COR-L47 (cell line): ENCODE measurements around the gene SMARCC2.

Experiments used
- DNase-seq: peaks from one replicate; lab custom pipeline; 2025; lab: John Stamatoyannopoulos, UW

SMARCC2 gene

DNA sequence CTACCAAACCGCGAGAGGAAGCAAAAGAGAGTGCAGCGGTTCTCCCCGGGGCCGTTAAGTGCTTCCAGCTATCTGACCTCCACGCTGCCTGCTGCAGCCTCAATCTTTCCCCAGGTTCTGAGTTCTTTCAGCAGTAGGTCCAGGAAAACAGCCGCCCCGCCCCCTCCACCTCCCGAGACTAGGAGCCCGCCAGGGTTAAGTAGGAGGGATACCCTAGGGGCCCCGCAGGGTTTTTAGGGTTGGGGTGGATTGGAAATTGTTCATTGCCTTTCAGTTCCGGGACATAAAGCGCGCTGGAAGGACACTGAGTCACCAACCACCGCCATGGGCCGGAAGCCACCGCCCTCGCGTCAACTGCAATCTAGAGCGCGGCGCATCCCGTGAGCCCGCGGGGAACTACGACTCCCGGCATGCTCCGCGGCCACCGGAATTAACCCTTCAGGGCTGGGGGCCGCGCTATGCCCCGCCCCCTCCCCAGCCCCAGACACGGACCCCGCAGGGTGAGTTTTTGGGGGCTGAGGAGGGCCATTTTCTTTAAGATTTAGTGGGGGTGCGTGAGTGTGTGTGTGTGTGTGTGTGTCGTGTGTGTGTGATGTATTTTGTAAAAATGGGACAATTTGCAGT is 37.0 kb downstream of the SMARCC2 start, which contains the start of gene MYL6B:
Gene MYL6B, plus strand, starts transcription at position 456 of the 624 bp plus-strand sequence. CDS start 1,332 bp downstream, outside the sequence.
- peak; percentile 87 for DNase-seq

- DNase-seq = peak; percentile 73
Observed at GRCh38 chr12:56151672-56152131, 37.6 kb downstream of the SMARCC2 start.

- DNase-seq = no peak
Observed at GRCh38 chr12:56150563-56150962, 38.7 kb downstream of the SMARCC2 start.

GRCh38 chr12:56146492-56147460 is 42.5 kb downstream of the SMARCC2 start:
- no peak for DNase-seq

GRCh38 chr12:56145217-56145616 is 44.1 kb downstream of the SMARCC2 start:
- no peak for DNase-seq

DNA sequence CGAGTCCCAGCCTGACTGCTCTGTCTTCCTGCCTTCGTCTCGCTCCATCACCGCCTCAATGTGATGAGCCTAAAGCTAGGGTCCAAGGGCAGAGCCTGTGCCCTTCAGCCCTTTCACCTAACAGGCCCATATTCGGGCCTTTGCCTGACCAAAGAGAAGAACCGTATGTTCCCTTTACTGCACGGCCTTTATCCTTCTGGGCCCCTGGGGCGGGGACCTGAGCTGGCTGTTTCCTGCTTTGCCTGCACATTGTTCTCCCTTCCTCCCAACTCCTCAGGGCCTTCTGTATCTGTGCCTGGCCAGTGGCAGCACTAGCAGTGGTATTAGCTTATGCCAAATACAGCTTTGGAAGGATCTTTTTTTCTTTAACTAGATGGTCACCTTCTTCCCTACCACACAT is 45.4 kb downstream of the SMARCC2 start:
- no peak for DNase-seq

GRCh38 chr12:56143217-56143616 is 46.1 kb downstream of the SMARCC2 start:
- DNase-seq = no peak

DNA sequence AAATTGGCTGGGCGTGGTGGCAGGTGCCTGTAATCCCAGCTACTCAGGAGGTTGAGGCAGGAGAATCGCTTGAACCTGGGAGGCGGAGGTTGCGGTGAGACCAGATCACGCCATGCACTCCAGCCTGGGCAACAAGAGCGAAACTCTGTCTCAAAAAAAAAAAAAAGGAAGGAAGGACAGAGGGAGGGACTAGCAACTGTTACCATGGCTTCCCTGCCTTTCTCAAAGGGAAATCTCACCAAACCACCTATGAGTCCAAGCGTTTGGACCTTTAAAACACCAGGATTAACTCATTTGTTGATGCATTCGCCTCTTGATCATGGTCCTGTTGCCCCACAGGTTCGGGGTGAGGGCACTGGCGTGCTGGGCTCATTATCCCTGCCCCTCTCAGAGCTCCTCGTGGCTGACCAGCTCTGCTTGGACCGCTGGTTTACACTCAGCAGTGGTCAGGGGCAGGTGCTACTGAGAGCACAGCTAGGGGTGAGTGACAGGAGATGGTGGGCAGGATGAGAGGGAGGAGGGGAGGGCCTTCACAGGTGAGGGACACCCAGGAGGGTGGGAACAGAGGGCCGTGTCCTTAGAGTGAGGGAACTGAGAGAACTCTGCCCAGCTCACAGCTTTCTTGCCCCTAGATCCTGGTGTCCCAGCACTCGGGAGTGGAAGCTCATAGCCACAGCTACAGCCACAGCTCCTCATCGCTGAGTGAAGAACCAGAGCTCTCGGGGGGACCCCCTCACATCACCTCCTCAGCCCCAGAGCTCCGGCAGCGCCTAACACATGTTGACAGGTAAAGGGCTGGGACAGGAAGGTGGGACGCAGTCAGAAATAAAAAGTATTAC is 47.1 kb downstream of the SMARCC2 start:
- no peak for DNase-seq

DNA sequence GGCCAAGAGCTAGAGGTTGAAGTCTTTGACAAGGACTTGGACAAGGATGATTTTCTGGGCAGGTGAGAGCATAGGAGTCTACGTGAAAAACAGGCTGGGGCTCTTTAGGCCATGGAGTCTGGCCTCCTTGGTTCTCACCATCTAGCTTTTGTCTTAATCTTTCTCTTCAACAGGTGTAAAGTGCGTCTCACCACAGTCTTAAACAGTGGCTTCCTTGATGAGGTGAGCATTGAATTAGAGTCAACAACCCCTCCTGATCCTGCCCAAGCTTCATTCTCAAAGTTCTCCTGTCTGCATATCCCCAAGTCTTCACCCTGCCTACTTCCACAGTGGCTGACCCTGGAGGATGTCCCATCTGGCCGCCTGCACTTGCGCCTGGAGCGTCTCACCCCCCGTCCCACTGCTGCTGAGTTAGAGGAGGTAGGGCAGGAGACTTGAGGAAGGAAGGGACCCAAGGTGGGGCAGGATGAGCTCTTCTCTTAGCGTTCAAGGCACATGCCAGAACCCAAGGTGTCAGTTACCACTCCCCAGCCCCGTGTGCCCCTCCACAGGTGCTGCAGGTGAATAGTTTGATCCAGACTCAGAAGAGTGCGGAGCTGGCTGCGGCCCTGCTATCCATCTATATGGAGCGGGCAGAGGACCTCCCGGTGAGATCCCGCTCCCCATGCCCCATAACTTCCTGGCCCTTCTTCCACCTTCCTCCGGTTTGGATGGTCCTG is 51.3 kb downstream of the SMARCC2 start:
- DNase-seq = no peak

DNA sequence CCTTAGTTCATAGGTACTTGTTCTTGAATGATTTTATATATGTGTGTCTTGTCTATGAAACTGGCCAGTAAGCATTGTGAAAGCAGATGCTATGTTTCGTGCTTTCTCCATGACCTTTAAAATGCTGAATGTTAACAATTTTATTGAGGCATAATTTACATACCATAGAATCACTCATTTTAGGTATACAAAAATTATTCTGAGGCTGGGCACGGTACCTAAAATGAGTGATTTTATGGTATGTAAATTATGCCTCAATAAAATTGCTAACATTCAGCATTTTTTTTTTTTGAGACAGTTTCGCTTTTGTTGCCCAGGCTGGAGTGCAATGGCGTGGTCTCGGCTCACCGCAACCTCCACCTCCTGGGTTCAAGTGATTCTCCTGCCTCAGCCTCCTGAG is 54.4 kb downstream of the SMARCC2 start:
- no peak for DNase-seq

- DNase-seq = no peak
Observed at GRCh38 chr12:56130876-56131275, 58.4 kb downstream of the SMARCC2 start.

DNA sequence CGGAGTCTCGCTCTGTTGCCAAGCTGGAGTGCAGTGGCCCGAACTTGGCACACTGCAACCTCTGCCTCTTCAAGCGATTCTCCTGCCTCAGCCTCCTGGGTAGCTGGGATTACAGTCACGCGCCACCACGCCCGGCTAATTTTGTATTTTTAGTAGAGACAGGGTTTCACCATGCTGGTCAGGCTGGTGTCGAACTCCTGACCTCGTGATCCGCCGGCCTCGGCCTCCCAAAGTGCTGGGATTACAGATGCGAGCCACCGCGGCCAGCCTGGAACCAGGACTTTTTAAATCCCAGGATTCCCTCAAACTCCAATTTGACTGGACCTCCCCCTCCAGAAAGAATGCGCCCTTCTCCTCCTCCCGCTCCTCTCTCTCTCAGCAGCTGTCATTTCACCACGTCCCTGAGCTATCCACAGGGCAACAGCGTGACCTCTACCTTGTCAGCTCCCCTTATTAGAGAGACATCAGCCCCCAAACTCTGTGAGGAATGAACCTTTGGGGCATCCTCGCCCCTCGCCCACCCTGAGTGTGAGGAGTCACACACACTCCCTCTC is 59.3 kb downstream of the SMARCC2 start:
- no peak for DNase-seq

DNA sequence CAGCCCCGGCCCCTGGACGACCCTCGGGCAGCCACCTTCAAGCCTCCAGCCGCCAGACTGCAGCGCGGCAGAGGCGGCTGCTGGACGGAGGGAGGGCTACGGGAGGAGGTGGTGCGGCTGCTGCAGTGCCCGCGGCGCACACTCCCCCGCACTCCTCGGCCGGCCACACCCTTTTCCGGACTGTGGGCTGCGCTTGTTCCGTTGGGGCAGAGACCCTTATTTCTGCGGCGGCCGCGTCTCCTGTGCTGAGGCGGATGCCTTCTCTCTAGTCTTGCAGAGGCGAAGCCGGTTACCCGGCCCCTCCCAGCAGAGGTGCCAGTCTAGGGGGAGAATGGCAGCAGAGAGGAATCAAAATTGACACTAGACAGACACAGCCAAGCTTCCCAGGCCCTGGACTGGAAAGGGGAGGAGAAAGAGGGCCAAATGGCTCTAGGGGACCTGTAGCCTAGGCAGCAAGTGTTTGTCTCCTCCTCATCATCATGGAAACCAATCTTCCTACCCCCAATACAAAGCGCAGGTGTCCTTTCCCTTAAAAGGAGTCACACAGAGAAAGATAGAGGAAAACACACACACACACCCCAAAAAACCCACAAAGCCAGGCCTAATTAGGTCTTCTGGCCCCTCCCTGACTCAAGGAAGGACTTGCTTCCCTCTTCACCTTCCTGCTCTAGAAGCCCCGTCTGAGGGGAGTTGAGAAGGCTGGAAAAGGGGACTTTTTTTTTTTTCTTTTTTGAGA is 59.9 kb downstream of the SMARCC2 start:
- DNase-seq = peak; percentile 48

DNA sequence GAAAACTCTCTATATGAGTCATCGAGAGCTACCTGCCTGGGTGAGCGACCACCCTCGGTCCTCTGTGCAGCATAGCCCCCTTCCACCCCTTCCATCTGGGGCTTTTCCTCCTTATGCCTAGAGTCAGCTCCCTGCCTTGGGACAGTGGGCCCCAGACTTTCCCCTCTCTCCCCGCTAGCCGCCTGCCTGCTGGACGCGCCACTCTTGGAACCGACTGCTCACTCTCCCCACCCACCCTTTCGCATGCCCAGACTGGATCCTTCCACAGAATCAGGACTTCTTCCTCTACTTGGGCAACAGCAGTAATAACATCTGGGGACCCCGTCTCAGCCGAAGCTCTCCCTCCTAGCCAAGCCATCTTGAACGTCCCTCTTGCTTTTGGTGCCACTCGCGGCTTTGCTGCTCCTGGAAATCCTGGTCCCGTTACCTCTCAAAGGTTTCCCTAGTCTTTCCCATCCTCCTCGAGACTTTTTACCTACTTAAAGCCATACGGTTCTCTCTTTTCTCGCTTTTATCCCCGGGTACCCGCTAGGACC is 60.5 kb downstream of the SMARCC2 start:
- no peak for DNase-seq

DNA sequence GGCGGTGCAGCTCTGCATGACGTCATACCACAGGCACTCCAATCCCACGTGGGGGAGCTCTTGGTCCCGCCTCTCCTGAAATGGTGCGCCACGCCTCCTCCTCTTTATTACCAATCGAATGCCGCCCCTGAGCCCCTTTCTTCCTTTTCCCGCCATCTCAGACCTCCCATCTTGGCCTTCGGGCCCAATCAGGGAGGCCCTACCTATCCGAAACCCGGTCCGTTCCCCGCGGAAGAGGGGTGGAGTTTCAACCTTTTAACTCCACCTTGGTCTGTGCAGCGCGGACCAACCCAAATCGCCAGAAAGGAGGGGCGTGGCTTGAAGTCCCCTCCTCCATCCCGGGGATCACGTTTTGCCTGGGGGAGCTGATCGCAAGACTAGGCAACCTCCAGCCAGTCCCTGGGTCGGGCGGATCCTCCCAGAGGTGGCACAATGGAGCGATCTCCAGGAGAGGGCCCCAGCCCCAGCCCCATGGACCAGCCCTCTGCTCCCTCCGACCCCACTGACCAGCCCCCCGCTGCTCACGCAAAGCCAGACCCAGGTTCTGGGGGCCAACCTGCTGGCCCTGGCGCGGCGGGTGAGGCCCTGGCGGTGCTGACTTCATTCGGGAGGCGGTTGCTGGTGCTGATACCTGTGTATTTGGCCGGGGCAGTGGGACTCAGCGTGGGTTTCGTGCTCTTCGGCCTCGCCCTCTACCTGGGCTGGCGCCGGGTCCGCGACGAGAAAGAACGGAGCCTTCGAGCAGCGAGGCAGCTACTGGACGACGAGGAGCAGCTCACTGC is 61.2 kb downstream of the SMARCC2 start, which contains the start of gene ESYT1:
Gene ESYT1, plus strand, starts transcription at position 380 of the 782 bp plus-strand sequence. Its CDS starts 53 bp downstream, at position 433.
- DNase-seq = peak; percentile 100

DNA sequence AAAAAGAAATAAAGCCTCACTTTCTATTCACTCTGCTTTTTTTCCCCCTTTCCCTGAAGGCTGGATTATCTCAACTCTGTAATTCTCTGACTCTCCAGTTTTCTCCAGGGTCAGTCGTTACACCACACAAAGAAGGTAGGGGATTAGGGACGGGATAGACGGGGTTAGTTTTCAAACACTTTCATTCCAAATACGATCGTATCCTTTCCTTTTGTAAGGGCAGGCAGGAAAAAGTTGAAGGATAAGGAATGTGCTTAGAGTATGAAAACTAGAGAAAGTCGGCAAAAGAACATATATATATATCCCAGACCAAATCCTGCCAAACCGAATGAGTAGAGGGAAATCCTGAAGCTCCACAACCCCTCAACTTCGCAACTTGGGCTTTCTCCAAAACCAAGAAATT is 61.8 kb downstream of the SMARCC2 start:
- DNase-seq = no peak

GRCh38 chr12:56126732-56127239 is 62.5 kb downstream of the SMARCC2 start:
- DNase-seq = no peak

DNA sequence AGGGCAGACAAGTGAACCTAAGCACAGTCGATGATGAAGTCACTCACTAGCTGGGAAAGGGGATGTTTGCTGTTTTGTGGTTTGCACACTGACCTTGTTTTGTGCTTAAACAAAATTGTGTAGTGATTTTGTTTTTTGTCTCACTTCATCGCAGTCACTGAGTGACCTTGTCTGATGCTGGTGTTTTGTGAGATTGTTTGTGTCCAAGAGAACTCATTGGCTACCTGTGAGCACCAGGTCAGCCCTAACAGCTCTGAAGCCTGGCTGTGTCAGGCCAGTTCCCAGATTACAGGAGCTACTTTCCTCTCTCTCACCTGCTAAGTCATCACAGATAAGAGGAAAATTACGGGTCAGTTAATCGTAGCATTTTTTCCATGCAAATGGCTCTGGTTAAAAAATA is 65.2 kb downstream of the SMARCC2 start:
- DNase-seq = no peak

GRCh38 chr12:56122637-56123036 is 66.6 kb downstream of the SMARCC2 start:
- no peak for DNase-seq
